Sigmoid colon (tissue), 7 donors: Measurements from ENCODE around the gene CADM4. TPM values are rescaled to one million over a fixed set of nuclear protein-coding genes. Genes with fewer than 3 reads are reported as not detected.

ENCODE experiments used
- DNase-seq: peaks from one replicate; pipeline ENCODE4 v3.0.0-alpha.2; 2019
- H3K27ac ChIP-seq, 4 donors: fragments of 200-600 bp; sonication (generic); one replicate each; pipeline ENCODE4 v1.5.1; 2016 to 2019; ENCODE audit warnings: mild to moderate bottlenecking in 1 of 4
- H3K27me3 ChIP-seq, 3 donors: fragments of 200-600 bp; sonication (generic); one replicate each; pipeline ENCODE4 v1.5.1; 2019; ENCODE audit warnings: mild to moderate bottlenecking in 1 of 3
- H3K36me3 ChIP-seq, 4 donors: fragments of 200-600 bp; sonication (generic); one replicate each; pipeline ENCODE4 v1.5.1; 2016 to 2019
- H3K4me1 ChIP-seq, 4 donors: fragments of 200-600 bp; sonication (generic); one replicate each; pipeline ENCODE4 v1.5.1; 2017 to 2019
- H3K4me3 ChIP-seq, 4 donors: fragments of 200-600 bp; sonication (generic); one replicate each; pipeline ENCODE4 v1.5.1; 2017 to 2019; ENCODE audit warnings: mild to moderate bottlenecking in 2 of 4, moderate library complexity in 1 of 4
- H3K9me3 ChIP-seq, 4 donors: fragments of 200-600 bp in 3 of 4; sonication (generic) in 3 of 4; one replicate each; pipeline versions ENCODE4 v1.5.1 to v1.6.1; 2013 to 2019
- EP300 ChIP-seq, 4 donors: sonication (generic); formaldehyde crosslinking; IDR thresholded peaks; one replicate each; pipeline ENCODE4 v1.6.1; 2017; ENCODE audit warnings: antibody characterized with exemption in 4 of 4
- POLR2A ChIP-seq, 2 donors: fragments of 450-650 bp; IDR thresholded peaks; one replicate each; pipeline ENCODE4 v1.6.1; 2016; ENCODE audit warnings: antibody characterized with exemption in 2 of 2, mild to moderate bottlenecking in 2 of 2, moderate library complexity in 2 of 2
- POLR2AphosphoS5 ChIP-seq, 4 donors: sonication (generic); formaldehyde crosslinking; IDR thresholded peaks; one replicate each; pipeline ENCODE4 v1.6.1; 2017; ENCODE audit warnings: antibody characterized with exemption in 4 of 4
- WGBS, 2 donors: extraction: QIAGEN DNeasy Blood & Tissue Kit; methylation state at CpG; one replicate each; pipeline ENCODE4 v1.1.7; 2013; 5-methylcytosine and 5-hydroxymethylcytosine counted together
- intact Hi-C: fragments of 100-400 bp; cut with DNase I; formaldehyde crosslinking; loops from one replicate; pipeline ENCODE4 v1.15.1; 2023
- polyA plus RNA-seq, 3 donors: library from polyadenylated mRNA; stranded (reverse); fragments of 200-250 nt; gene quantifications; one replicate each; pipeline ENCODE4 v1.2.3, GENCODE V29; 2013
- total RNA-seq, 4 donors: library from RNA; depleted of rRNA; stranded (reverse); fragments of >200 nt; gene quantifications; one replicate each; pipeline ENCODE4 v1.1.0, GENCODE V29; 2016
- TF ChIP-seq, protein P1 (sequence below), 4 experiments: fragments of 450-650 bp in 3 of 4; fragments of 200-600 bp in 1 of 4; IDR thresholded peaks; one replicate each; pipeline ENCODE4 v1.5.1; 2016 to 2019; ENCODE audit warnings: antibody characterized with exemption in 4 of 4, mild to moderate bottlenecking in 3 of 4, moderate library complexity in 2 of 4
- donor health status: healthy with polysubstance abuse.
- donor health status: Bipolar disorder and iron deficiency.
- donor health status: healthy.

CADM4 gene
- total and polyA plus RNA-seq, 7 donors = 0.92 to 21.7 (median 16.4) TPM

DNA sequence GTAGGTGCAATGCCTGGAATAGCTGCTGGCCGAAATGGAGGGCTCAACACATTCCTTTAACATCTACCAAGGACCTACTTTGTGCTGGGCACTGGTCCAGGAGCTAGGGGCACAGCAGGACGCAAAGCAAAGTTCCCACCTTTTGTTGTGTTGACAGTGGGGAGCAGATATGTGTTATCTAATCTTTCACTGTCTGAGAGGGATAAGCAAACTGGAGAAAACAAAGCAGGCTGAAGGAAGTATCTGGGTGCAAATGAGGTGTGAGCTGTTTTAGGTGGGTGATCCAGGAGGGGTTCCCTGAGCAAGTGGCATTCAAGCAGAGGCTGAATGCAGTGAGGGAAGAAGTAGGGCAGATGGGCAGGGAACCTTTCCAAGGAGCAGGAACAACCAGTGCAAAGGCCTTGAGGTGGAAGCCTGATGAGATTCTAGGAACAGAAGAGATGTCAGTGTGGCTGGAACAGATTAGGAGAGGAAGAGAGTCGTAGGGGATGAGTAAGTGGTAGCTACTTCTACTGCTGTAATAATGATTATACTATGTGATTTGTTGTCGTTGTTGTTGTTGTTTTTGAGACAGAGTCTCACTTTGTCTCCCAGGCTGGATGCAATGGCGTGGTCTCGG is 32.5 kb upstream of the CADM4 start:
- intact Hi-C loops = no loop called here
- no peak overlapping the region for H3K27ac ChIP-seq
- WGBS, 2 donors = 67 to 69% methylated on average over 6 of the region's 6 CpGs
- no peaks in the 10 kb centered on the region for H3K36me3 ChIP-seq
- H3K4me3 ChIP-seq = no peak overlapping the region
- DNase-seq = no peak
- H3K9me3 ChIP-seq = no peaks in the 10 kb centered on the region
- H3K4me1 ChIP-seq = peaks cover 0 to 25% (median 20%) of the 10 kb centered on the region in 4 donors
- H3K27me3 ChIP-seq = no peaks in the 10 kb centered on the region
- TF ChIP-seq POLR2A (IDR thresholded peaks at IDR 0.05) (no peak), EP300 (IDR thresholded peaks at IDR 0.05) (no peak), POLR2AphosphoS5 (IDR thresholded peaks at IDR 0.05) (no peak)
- TF ChIP-seq, protein P1, sequence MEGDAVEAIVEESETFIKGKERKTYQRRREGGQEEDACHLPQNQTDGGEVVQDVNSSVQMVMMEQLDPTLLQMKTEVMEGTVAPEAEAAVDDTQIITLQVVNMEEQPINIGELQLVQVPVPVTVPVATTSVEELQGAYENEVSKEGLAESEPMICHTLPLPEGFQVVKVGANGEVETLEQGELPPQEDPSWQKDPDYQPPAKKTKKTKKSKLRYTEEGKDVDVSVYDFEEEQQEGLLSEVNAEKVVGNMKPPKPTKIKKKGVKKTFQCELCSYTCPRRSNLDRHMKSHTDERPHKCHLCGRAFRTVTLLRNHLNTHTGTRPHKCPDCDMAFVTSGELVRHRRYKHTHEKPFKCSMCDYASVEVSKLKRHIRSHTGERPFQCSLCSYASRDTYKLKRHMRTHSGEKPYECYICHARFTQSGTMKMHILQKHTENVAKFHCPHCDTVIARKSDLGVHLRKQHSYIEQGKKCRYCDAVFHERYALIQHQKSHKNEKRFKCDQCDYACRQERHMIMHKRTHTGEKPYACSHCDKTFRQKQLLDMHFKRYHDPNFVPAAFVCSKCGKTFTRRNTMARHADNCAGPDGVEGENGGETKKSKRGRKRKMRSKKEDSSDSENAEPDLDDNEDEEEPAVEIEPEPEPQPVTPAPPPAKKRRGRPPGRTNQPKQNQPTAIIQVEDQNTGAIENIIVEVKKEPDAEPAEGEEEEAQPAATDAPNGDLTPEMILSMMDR (IDR thresholded peaks at IDR 0.05) = no peak

GRCh38 chr19:43668406-43669109 is 28.9 kb upstream of the CADM4 start:
- peak overlapping the region; percentile 90 to 98 (median 92) for H3K27ac ChIP-seq
- H3K4me3 ChIP-seq = peak overlapping the region; percentile 36 to 62 (median 56)
- peak; percentile 100 for DNase-seq
- no peaks in the 10 kb centered on the region for H3K36me3 ChIP-seq
- H3K4me1 ChIP-seq = peaks cover 0 to 25% (median 20%) of the 10 kb centered on the region in 4 donors
- intact Hi-C loops = loop anchor here (2.0 to 5.0 kb wide), 2 partner anchors 86 to 136 kb away; partner anchors contain the start of genes SMG9 and ZNF575
- no peaks in the 10 kb centered on the region for H3K27me3 ChIP-seq
- WGBS, 2 donors = 1% methylated on average over 44 of the region's 44 CpGs
- TF ChIP-seq POLR2AphosphoS5 (IDR thresholded peaks at IDR 0.05) = peak; percentile 89 to 95 (median 92)
- TF ChIP-seq EP300 (IDR thresholded peaks at IDR 0.05) = peak in 1 of 4 donors; percentile 25
- TF ChIP-seq, protein P1 (IDR thresholded peaks at IDR 0.05) = no peak
- peak; percentile 88 to 90 for TF ChIP-seq POLR2A (IDR thresholded peaks at IDR 0.05)
- H3K9me3 ChIP-seq = no peaks in the 10 kb centered on the region

DNA sequence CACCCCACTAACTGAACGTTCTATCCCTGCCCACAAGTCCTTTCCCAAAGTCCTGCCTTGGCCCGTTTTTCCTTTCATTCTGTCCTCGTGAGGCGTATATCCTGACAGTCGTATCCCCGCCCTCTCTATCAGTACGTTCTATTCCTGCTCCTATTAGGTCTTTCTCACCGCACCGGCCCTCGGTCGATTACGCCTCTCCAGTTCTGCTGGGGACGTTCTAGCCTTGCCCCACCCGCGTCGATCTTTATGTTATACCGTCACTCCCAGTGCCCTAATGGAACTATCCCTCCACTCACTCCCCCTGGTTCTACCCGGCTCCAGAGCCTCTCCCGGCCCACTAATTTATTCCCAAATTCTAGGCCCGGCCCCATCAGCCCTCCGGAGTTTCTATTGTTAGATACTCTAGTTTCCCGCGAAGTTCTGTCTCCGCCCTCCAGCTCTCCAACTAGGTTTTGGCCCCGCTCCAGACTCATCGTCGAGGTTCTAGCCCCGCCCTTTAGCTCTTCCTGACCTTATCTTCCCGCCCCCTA is 28.3 kb upstream of the CADM4 start:
- Histone ChIP-seq H3K4me1 (peaks cover 0 to 25% (median 20%) of the 10 kb centered on the region in 4 donors), H3K36me3 (no peaks in the 10 kb centered on the region), H3K9me3 (no peaks in the 10 kb centered on the region), H3K27me3 (no peaks in the 10 kb centered on the region), H3K4me3 (peak overlapping the region; percentile 10 to 55 (median 46)), H3K27ac (peak overlapping the region; percentile 90 to 98 (median 92))
- no peak for DNase-seq
- intact Hi-C loops = loop anchor here (2.0 to 5.0 kb wide), 3 partner anchors 27 to 136 kb away; partner anchors contain the start of genes SMG9 and ZNF575
- TF ChIP-seq, protein P1 (IDR thresholded peaks at IDR 0.05) = no peak
- no peak for TF ChIP-seq POLR2AphosphoS5 (IDR thresholded peaks at IDR 0.05)
- no peak for TF ChIP-seq EP300 (IDR thresholded peaks at IDR 0.05)
- no peak for TF ChIP-seq POLR2A (IDR thresholded peaks at IDR 0.05)
- WGBS, 2 donors = 6 to 18% methylated on average over 29 of the region's 29 CpGs

DNA sequence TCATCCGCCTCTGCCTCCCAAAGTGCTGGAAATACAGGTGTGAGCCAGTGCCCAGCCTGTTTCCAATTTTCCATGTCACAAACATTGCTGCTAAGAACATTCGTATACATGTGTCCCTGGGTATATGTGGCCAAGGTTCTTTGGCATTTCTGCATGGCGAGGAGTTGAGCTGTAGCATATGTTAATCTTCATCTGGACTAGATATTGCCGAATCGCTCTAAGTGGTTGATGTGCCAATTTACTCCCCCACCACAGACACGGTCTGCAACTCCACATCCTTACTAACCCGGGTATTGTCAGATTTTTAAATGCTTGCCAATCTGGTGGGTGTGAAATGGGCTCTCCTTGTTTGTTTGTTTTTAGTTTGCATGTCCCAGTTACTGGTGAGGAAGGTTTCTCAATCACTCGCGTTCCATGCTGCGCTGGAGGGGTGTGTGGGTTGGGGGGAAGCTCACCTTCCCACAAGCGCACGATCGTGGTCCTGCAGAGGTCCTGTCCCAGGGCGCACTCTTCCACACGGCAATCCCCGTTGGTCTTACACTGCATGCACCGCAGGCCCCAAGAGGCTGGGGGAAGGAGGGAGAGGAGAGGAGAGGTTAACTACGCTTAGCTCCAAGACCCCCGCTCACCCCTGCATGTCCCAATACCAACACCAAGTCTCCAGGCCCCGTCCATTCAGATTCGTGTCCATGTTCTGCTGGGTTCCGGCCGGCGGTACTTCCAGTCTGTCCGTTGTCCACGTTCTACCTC is 27.7 kb upstream of the CADM4 start:
- H3K4me1 ChIP-seq = peaks cover 0 to 25% (median 20%) of the 10 kb centered on the region in 4 donors

More for the DNA sequence above, 27.7 kb upstream of the CADM4 start:
- Histone ChIP-seq H3K27ac (peak overlapping the region; percentile 90 to 98 (median 92)), H3K4me3 (peak overlapping the region in 3 of 4 donors; percentile 44 to 55 (median 48)), H3K27me3 (no peaks in the 10 kb centered on the region), H3K9me3 (no peaks in the 10 kb centered on the region), H3K36me3 (no peaks in the 10 kb centered on the region)
- WGBS, 2 donors = 68 to 74% methylated on average over 26 of the region's 26 CpGs
- intact Hi-C loops = loop anchor here (2.0 to 5.0 kb wide), 2 partner anchors 26 to 135 kb away; partner anchors contain the start of gene ZNF575
- TF ChIP-seq EP300 (IDR thresholded peaks at IDR 0.05) = no peak
- TF ChIP-seq, protein P1 (IDR thresholded peaks at IDR 0.05) = no peak
- TF ChIP-seq POLR2A (IDR thresholded peaks at IDR 0.05) = no peak
- no peak for TF ChIP-seq POLR2AphosphoS5 (IDR thresholded peaks at IDR 0.05)
- DNase-seq = peak; percentile 76
